ENCODE data around the gene PPP2R2C. TPM values are rescaled to one million over a fixed set of nuclear protein-coding genes. Genes with fewer than 3 reads are reported as not detected.

The PPP2R2C gene
- total and polyA plus RNA-seq, 2 experiments from 2014 or later, result 1.3 to 9.2 TPM

DNA sequence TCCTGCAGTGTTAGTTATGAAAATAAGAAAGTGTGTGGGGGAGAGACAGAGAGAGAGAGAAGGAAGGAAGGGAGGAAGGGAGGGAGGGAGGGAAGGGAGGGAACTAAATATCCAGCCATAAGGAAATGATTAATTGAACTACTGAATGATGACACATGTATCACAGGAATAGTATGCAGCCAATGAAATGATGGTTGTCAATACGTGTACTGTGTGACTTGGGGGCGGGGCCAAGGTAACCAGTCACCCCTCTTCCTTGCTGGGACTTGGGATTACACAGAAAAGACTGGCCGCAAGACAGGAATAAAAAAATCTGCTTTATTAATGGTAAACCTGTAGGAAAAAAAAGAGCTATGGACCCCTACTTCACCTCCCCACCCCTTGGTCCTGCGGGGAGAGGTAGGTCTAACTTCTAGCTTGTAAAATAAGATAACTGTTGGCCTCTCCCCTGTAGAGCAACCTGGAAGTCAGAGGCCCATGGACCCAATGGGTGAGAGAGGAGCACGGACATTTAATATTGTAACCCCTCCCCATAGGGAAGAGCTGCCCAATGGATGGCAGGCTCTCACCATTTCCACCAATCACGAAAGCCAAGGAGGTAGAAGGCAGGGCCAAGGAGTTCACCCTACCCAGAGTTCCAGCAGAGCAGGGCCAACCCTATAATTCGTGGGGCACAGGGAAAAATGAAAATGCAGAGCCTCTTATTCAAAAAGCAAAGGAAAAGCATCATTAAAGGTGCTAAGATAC is 7.4 kb downstream of the PPP2R2C start:
- no peaks in the 10 kb centered on the region for H3K79me2 ChIP-seq (replicated peaks; ENCODE audit: insufficient read depth)
- Mint-ChIP-seq H3K36me3 (ENCODE audit: low read depth) (no peaks in the 10 kb centered on the region), H3K4me1 (peaks cover 14% of the 10 kb centered on the region), H3K9me3 (no peaks in the 10 kb centered on the region), H3K27ac (no peak overlapping the region), H3K4me3 (no peak overlapping the region), H3K27me3 (ENCODE audit: insufficient read depth, low read depth, poor library complexity) (peaks cover 22% of the 10 kb centered on the region)
- H3K4me1 ChIP-seq (ENCODE audit: insufficient read depth), result no peaks in the 10 kb centered on the region; the same call in 1 of the 2 replicates
- no peak overlapping the region for H3K4me3 ChIP-seq
- H3K4me2 ChIP-seq, result no peak overlapping the region
- DNase-seq (ENCODE audit: low spot score), result peak; percentile 57
- H4K20me1 ChIP-seq (replicated peaks; ENCODE audit: insufficient read depth), result no peaks in the 10 kb centered on the region
- no peaks in the 10 kb centered on the region for H3F3A ChIP-seq (replicated peaks; ENCODE audit: low read depth)
- H3K27me3 ChIP-seq (ENCODE audit: insufficient read depth), result peaks cover 22% of the 10 kb centered on the region
- TF ChIP-seq POLR2AphosphoS5 (IDR thresholded peaks at IDR 0.05; ENCODE audit: low read depth), result no peak
- TF ChIP-seq JUNB (IDR thresholded peaks at IDR 0.05; ENCODE audit: unreplicated experiment), result no peak
- TF ChIP-seq, protein P1, sequence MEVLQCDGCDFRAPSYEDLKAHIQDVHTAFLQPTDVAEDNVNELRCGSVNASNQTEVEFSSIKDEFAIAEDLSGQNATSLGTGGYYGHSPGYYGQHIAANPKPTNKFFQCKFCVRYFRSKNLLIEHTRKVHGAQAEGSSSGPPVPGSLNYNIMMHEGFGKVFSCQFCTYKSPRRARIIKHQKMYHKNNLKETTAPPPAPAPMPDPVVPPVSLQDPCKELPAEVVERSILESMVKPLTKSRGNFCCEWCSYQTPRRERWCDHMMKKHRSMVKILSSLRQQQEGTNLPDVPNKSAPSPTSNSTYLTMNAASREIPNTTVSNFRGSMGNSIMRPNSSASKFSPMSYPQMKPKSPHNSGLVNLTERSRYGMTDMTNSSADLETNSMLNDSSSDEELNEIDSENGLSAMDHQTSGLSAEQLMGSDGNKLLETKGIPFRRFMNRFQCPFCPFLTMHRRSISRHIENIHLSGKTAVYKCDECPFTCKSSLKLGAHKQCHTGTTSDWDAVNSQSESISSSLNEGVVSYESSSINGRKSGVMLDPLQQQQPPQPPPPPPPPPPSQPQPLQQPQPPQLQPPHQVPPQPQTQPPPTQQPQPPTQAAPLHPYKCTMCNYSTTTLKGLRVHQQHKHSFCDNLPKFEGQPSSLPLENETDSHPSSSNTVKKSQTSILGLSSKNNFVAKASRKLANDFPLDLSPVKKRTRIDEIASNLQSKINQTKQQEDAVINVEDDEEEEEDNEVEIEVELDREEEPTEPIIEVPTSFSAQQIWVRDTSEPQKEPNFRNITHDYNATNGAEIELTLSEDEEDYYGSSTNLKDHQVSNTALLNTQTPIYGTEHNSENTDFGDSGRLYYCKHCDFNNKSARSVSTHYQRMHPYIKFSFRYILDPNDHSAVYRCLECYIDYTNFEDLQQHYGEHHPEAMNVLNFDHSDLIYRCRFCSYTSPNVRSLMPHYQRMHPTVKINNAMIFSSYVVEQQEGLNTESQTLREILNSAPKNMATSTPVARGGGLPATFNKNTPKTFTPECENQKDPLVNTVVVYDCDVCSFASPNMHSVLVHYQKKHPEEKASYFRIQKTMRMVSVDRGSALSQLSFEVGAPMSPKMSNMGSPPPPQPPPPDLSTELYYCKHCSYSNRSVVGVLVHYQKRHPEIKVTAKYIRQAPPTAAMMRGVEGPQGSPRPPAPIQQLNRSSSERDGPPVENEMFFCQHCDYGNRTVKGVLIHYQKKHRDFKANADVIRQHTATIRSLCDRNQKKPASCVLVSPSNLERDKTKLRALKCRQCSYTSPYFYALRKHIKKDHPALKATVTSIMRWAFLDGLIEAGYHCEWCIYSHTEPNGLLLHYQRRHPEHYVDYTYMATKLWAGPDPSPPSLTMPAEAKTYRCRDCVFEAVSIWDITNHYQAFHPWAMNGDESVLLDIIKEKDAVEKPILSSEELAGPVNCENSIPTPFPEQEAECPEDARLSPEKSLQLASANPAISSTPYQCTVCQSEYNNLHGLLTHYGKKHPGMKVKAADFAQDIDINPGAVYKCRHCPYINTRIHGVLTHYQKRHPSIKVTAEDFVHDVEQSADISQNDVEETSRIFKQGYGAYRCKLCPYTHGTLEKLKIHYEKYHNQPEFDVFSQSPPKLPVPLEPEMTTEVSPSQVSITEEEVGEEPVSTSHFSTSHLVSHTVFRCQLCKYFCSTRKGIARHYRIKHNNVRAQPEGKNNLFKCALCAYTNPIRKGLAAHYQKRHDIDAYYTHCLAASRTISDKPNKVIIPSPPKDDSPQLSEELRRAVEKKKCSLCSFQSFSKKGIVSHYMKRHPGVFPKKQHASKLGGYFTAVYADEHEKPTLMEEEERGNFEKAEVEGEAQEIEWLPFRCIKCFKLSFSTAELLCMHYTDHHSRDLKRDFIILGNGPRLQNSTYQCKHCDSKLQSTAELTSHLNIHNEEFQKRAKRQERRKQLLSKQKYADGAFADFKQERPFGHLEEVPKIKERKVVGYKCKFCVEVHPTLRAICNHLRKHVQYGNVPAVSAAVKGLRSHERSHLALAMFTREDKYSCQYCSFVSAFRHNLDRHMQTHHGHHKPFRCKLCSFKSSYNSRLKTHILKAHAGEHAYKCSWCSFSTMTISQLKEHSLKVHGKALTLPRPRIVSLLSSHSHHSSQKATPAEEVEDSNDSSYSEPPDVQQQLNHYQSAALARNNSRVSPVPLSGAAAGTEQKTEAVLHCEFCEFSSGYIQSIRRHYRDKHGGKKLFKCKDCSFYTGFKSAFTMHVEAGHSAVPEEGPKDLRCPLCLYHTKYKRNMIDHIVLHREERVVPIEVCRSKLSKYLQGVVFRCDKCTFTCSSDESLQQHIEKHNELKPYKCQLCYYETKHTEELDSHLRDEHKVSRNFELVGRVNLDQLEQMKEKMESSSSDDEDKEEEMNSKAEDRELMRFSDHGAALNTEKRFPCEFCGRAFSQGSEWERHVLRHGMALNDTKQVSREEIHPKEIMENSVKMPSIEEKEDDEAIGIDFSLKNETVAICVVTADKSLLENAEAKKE (CRISPR knock-in tag; IDR thresholded peaks at IDR 0.05), result no peak
- no peaks in the 10 kb centered on the region for H3K9me2 ChIP-seq (ENCODE audit: insufficient read depth)
- H2AFZ ChIP-seq, result no peak overlapping the region
- peak; percentile 73 for ATAC-seq
- H3K27ac ChIP-seq (ENCODE audit: low read depth), result no peak overlapping the region
- no peaks in the 10 kb centered on the region for H3K36me3 ChIP-seq (ENCODE audit: insufficient read depth)

Measured in GM23338 (cell line).